Suprapubic skin (tissue), 4 donors: ENCODE results near the gene LRRC8D.

Source experiments
- EP300 ChIP-seq: sonication (generic); formaldehyde crosslinking; IDR thresholded peaks from one replicate; pipeline ENCODE4 v1.6.1; 2017; ENCODE audit warnings: antibody characterized with exemption
- POLR2A ChIP-seq, 2 donors: fragments of 450-650 bp; IDR thresholded peaks; one replicate each; pipeline ENCODE4 v1.6.1; 2017; ENCODE audit warnings: antibody characterized with exemption in 2 of 2, mild to moderate bottlenecking in 2 of 2, moderate library complexity in 2 of 2
- POLR2AphosphoS5 ChIP-seq, 3 donors: sonication (generic); formaldehyde crosslinking; IDR thresholded peaks; one replicate each; pipeline ENCODE4 v1.6.1; 2017; ENCODE audit warnings: antibody characterized with exemption in 3 of 3
- TF ChIP-seq, protein P1 (sequence below), 2 donors: fragments of 200-600 bp in 1 of 2; fragments of 450-650 bp in 1 of 2; sonication (generic) in 1 of 2; IDR thresholded peaks; one replicate each; pipeline ENCODE4 v1.5.1; 2016 to 2019; ENCODE audit warnings: antibody characterized with exemption in 2 of 2, mild to moderate bottlenecking in 1 of 2, moderate library complexity in 1 of 2

DNA sequence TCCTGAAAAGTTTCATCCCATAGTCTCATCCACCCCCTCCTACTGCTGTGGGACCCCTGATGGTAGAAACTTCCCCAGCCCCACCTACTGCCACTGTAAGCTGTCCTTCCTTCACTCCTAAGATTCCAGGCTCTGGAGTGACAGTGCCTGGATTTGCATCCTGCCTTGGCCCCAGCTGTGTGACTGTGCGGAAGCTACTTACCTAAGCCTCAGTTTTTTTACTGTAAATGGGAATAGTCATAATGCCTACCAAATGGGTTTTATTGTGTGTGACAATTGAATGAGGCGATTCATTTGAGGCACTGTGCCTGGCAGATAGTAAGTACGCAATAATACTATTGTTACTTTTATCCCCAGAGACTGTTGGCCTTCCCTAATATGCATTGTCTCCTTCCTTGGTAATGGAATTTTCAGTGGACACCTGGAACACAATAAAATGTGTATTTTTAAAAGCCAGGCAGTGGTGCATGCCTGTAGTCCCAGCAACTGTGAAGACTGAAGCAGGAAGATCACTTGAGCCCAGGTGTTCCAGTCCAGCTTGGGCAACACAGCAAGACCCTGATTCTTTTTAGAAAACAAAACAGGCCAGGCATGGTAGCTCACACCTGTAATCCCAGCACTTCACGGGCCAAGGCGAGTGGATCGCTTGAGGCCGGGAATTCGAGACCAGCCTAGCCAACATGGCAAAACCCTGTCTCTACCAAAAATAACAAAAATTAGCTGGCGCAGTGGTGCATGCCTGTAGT lies 119.0 kb downstream of the LRRC8D start:
- TF ChIP-seq, protein P1, sequence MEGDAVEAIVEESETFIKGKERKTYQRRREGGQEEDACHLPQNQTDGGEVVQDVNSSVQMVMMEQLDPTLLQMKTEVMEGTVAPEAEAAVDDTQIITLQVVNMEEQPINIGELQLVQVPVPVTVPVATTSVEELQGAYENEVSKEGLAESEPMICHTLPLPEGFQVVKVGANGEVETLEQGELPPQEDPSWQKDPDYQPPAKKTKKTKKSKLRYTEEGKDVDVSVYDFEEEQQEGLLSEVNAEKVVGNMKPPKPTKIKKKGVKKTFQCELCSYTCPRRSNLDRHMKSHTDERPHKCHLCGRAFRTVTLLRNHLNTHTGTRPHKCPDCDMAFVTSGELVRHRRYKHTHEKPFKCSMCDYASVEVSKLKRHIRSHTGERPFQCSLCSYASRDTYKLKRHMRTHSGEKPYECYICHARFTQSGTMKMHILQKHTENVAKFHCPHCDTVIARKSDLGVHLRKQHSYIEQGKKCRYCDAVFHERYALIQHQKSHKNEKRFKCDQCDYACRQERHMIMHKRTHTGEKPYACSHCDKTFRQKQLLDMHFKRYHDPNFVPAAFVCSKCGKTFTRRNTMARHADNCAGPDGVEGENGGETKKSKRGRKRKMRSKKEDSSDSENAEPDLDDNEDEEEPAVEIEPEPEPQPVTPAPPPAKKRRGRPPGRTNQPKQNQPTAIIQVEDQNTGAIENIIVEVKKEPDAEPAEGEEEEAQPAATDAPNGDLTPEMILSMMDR (IDR thresholded peaks at IDR 0.05): no peak
- TF ChIP-seq POLR2A (IDR thresholded peaks at IDR 0.05) (no peak), EP300 (no peak), POLR2AphosphoS5 (IDR thresholded peaks at IDR 0.05) (no peak)
